ENCODE results near the gene F11.
"Not testable (repeated sequence)": the region's sequence is repeated elsewhere in the genome, so short reads cannot be mapped to it uniquely, and the experiment has no call there.

F11 gene

DNA sequence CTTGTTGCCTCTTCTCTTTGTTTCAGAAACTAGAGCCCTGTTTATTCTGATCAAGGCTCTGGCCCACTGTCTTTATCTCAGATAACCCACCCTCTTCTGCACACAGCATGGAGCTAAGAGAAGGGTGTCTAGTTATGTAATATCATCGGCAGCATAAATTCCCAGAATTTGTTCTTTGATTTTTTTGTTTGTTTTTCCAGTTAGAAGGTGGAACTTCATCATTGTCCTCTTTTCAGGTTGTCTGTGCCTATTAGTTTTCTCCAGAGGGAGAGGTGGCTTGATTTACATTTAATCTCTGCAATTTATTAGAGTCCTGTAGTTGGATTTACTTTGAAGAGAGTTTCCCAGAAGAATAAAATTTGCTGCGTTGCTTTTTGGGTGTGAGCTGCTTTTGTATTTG, 15.2 kb upstream of the F11 start:
- no peak for DNase-seq

DNA sequence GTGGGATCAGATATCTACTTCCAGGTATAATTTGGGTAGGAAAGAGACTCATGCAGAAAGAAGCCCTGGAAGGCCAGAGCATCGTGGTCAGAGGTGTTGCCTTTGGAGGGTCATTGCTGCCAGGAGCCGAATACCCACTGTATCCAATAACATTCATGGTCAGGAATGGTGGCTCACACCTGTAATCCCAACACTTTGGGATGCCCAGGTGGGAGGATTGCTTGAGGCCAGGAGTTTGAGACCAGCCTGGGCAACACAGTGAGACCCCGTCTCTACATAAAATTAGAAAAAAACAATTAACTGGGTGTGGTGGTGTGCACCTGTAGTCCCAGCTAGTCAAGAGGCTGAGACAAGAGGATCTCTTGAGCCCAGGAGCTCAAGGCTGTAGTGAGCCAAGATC, 10.9 kb upstream of the F11 start:
- DNase-seq: no peak

DNA sequence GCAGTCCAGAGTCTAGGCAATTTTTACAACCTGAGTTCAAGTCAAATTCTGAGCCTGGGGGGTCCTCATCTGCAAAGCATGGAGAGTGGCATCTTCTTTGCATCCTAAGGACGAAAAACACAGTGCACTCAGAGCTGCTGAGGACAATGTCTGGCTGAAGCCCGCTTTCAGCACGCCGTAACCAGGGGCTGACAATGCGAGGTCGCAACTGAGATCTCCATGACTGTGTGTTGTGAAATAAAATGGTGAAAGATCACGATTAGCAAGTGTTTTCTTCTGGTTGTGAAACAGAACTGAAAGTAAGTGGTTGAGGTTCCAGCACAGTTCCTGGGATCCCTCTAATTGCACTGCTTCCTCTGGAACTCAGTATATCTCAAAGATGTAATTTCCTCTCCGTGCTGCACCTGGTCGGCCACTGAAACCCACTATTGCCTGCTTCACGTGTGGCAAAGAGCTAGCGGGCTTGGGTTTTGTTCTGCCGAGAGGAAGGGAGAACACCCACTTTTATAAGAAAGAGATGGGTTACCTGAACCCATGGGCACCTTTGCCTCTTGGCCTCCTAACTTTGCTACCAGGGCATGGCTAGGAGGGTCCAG, 7.7 kb upstream of the F11 start:
- no peak for DNase-seq

DNA sequence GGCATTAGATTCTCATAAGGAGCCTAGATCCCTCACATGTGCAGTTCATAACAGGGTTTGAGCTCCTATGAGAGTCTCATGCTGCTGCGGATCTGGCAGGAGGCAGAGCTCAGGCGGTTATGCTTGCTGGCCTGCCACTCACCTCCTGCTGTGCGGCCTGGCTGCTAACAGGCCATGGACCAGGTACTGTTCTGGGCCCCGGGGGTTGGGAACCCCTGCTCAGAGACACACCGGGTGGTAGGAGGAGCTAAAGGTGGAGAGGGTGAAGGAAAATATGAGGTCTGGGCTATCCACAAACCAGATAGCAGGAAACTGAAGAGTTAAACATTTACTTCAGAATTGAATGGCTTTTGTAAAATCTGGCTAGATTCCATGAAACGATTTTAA, 5.9 kb upstream of the F11 start:
- no peak for DNase-seq

DNA sequence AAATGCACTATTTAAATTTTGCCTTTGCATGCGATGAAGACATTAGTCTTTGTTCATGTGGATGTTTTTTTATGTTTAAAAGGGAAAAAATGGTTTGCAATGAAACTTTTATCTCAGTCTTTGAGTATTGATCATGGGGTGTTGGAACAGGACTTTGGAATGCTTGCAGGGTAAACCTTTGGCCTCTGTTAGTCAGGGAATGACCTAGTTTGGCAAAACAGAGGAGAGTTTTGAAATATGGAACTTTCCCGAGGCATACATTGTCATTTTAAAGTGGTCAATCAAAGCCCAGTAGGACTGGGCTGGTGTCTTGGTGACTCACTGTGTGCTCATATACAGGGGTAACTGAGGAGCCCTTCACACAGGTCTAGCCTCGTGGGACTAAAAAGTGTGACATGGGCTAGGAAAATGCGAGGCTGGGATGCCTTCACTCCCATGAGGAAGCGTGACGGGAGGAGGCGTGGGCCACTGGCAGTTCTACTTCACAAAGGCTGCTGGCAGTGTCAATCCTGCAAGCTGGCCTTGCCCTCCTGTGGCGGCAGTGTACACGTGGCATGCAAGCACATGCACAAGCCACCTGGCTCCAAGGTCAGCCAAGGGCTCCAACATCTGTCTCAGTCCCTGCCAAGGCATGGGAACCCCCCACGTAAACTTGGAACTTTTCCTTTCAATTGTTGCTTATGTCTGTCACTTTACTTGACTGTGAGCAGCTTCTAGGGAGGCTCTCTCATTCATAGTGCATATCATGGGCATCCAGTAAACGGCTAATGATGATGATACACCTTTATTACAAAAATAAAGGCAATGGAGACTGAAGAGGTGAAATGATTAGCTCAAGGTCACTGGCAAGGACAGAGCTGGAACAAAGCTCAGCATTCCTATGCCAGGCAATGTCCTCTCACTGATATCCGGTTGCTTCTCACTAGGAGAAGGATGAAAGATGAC, 5.2 kb upstream of the F11 start:
- DNase-seq: no peak

DNA sequence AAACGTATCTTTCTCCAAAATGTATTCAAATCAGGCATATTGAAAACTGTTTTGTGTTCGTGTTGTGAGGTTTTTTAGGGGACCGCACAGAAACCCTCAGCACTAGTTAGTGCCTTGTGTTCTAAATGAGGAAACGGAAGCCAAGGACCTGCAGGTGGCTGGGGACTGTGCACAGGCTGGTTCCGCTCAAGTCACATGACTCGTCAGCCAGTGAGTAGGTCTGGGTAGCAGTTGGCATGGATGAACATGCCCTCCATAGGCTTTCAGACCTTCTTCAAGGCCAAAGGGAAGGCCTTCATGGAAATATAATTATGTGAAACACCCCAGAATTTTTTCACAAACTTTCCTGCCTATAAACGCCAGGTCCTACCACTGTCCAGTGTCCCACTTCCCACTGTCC, 1.3 kb upstream of the F11 start:
- no peak for DNase-seq

DNA sequence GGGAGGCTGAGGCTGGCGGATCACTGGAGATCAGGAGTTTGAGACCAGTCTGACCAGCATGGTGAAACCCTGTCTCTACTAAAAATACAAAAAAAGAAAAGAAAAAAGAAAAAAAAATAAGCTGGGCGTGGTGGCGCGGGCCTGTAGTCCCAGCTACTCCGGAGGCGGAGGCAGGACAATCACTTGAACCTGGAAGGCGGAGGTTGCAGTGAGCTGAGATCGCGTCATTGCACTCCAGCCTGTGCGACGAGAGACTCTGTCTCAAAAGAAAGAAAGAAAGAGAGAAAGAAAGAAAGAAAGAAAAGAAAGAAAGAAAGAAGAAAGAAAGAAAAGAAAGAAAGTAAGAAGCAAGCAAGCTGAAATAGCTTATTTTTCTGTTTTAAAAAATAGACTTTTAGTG, 739 bp upstream of the F11 start:
- DNase-seq: not testable (repeated sequence)

DNA sequence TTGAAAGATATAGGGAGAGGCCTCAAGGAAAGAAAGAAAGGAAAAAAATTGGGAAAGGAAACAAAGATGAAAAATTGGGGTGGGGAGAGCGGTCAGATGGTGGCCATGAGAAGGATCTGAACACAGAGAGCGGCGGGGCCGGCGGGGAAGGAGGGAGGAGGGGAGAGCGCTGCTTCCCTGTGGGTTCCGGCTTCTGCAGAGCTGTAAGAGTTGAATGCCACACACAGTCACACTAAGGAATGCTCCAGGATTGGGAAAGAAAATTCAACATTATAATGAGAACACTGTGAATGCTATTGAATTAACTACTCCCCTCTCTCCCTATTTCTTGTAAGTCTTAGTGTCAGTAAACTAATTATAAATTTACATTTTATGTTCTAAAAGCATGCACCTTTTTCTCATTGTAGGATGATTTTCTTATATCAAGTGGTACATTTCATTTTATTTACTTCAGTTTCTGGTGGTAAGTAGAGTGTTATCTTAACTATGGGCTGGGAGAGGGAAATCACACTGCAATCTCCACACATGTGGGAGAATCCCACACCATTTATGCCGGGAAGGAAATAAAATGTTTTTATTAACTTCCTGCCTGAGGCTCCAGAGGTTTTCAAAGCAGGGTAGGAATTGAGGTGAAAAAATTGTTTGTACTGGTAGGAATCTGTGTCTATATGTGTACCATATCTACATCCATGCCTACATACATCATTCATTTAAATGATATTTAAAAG, 904 bp downstream of the F11 start:
- DNase-seq: no peak

DNA sequence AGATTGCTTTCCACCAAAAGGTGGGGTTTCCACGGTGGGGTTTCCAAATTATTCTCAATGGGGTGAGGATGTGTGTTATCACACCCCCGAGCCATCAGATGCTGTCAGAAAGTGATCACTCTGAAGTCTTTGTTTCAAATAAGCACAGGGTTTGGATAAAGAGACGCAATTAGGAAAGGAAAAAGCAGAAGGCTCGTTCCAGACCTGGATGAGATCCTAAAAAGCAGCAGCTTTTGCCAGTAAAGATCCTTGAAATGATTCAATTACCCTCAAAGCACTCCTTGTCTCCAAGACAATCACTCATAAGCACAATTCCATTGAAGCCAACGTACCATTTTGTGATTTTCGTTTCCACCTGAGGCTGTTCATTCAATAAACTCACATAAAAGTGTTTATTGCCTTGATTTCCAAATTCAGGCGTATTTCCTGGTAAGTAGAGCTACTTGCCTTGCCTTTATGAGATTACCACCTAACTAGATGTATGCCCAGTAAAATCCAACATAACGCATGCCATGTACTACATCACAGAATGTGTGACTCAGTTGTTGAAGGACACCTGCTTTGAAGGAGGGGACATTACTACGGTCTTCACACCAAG, 5.2 kb downstream of the F11 start:
- DNase-seq: no peak

DNA sequence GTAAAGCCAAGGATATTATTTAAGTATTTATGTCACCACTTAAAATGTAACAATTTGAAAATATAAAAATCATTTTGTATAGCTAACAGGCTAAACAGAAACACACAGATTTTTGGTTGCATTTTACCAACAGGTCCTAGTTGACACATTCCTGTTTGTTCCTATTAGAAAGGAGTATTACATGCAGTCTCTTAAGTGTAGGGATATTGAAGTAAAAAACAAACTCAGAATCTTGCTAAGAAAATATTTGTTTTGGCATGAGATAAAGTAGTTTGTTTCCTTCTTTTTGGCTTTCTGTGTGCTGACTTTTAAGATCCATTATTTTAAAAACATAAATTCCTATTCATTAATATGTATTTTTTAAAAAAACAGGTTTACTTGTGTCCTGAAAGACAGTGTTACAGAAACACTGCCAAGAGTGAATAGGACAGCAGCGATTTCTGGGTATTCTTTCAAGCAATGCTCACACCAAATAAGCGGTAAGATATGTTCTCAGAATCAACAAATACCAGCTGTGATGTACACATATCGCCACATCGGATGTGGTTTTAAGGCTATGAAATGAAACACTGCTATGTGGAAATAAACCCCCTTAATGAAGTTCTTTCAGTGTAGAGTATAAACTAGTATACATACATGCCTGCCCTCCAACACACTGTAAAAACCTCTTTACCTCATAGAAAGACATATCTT, 6.9 kb downstream of the F11 start:
- no peak for DNase-seq

DNA sequence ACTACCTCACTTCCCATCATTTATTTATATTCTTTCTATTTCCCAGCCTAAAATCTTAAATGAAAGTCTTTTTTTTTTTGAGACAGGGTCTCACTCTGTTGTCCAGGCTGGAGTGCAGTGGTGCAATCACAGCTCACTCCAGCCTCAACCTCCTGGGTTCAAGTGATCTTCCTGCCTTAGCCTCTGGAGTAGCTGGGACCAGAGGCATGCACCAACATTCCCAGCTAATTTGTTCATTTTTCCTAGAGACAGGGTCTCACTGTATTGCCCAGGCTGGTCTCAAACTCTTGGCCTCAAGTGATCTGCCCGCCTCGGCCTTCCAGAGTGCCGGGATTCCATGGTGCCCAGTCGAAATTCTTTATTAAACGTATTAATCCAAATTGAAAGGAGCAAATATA, 7.4 kb downstream of the F11 start:
- not testable (repeated sequence) for DNase-seq

DNA sequence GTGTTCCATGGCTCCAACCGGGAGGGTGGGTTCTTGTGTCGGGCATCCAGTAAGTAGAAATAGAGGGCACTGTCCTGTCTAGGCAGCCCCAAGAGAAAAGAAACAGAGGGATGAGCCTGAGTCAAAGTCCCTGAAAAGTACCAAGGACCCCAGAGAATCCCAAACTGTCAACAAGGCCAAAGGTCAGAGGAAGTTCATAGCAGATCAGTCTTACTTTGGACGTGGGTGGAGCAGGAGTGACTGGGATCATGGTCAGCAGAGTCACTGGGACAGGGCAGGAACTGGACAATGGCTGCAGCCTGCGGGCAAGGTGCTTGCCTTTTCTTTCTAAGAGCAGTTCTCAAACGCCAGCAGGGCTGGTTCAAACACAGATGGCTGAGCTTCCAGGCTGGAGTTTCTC, 17.3 kb downstream of the F11 start:
- no peak for DNase-seq

DNA sequence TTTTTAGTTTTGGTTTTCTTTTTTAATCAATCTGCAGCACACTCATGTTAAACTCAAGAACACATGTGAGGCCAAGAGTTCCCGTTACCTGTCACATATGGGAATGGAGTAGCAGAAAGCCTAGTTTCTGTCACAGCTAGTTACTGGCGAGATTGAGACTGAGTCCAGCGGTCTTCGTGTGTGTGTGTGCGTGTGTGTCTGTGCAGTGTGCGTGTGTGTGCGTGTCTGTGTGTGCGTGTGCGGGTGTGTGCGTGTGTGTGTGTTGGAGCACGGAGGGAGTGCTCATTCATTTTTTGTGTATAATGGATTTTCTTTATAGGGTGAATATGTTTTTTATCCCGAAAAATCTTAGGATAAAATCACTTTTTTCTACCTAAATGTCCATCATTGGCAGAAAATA, 19.2 kb downstream of the F11 start:
- no peak for DNase-seq

DNA sequence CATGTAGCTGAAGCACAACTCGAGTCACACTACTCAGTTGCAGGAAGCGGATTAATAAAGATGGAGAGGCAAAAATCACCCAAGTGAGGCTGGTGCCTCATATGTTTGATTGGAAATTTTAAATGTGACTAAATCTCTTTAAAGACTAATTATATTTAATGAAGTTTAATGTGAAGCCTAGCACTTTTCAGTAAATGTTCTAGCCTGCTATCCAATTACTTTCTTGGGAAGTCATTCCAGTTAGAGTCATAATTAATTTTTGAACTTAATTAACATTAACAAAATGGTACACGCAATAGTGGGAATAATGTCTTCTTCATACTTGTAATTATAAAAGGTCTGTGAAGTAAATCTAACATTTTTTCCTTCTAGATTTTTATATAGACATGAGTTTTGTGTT, 20.6 kb downstream of the F11 start:
- DNase-seq: no peak

DNA sequence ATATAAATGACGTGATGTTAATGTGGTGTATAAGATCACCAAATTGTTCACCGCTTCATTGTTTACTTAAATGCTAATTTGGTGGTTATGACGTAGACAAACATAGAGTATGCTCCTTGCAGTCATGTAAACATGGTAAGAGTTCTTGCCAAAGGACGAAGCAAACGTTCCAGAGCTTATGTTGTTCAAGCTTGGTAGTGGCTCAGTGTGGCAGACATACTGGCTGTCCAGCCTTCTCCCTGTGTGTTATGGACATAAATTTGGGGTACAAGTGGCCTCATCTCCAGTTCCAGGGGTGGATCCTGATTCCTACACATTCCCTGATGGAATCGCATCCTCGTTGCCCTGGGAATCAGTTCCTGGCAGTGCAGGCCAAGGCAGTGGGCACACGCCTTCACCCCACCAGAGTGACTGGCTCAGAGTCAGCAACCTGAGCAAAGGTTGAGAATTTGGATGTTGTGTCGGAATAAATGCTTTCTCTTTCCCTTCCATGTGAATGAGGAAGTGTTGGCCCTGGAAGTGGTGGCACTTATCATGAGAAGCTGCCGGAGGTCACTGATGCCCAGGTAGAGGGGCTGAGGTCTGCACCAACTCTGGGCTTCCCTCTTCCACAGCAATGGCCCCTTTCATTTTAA, 25.4 kb downstream of the F11 start:
- DNase-seq: no peak

DNA sequence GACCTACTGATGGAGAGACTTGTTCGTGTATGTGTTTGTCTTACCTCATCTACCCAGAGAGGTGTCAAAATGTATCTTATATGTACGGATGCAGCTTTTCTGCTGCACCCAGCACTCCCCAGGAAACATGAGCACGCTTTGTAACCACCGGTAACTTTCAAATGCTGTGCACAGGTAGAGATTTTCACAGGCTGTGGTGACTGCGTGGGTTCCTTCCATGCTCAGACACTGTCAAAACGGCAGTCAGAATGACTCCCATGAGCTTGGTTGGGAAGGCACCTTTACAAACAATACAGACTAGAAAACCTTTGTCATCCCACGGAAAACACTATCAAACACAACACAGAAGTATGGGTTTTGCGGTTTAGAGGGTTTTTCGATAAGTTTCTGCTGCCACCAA, 28.2 kb downstream of the F11 start:
- no peak for DNase-seq

DNA sequence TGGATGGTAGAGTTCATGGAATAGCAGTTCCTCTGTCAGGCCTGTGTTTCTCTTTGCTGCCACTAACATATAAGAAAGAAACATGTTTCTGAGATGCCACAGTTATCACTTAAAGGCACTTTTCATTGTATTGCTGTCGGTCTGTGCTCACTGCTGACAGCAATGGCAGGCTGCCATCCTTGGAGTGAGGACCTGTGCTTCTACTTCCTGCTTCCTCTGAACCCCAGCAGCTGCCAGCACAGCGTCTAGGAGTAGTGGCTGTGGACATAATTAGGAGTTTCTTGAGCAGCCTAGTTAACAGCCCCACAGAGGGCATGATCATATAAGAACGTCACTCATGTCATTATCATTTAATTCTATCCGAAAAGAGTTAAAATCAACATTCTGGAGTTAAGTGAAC, 30.5 kb downstream of the F11 start:
- DNase-seq: no peak

DNA sequence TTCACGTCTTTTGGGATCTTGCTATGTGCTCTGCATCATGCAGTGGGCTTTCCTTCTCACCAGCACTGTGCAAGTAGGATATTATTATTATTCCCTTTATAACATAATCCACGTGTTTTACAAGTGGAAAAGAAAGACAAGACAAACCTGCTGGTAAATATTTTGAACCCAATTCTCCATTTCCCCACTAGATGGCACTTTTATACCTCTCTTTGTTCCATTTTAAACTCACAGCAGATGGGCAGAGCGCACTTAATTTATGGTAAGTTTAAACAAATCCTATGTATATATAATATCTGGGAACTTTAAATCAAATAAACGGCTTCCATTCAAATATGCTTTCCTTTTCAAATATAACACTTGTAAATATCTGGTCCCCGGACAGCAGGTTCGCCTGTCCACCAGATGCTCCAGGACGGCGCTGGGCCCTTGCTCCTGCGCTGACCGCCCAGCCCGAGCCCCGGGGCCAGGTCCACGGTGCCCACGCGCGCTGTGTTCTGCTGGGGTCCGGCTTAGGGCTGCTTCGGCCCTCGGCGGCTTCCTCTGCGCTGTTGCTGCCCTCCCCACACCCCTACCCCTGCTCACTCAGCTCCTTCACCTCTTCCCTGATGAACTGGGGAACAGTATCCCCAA, 31.1 kb downstream of the F11 start:
- DNase-seq: peak; percentile 2 to 56

DNA sequence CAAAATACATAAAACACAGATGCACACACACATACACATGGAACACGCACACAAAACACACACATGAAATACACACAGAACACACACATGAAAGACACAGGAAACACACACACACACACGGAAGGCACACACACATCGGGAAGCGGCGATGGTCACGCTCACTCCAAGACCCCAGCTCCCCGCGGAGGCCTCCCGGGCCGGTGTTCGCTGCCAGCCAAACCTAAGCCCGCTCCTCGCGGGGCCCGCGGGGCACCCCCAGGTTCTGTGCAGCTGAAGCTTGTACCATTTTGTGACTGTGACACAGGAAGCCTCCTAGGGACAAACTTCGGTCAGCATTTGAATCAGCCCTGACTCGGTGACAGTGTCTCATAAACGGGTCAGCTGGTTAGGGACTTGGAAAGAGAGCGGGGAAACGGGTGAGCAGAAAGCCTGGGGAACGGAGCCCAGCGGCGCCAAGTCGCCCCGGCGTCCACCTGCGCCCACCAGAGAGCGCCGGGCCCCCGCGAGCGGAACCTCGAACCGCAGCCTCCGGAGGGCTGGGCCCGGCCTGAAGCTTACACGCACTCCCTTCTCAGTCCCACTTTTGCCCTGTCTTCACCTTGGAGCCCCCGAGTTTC, 32.1 kb downstream of the F11 start:
- DNase-seq: no peak

DNA sequence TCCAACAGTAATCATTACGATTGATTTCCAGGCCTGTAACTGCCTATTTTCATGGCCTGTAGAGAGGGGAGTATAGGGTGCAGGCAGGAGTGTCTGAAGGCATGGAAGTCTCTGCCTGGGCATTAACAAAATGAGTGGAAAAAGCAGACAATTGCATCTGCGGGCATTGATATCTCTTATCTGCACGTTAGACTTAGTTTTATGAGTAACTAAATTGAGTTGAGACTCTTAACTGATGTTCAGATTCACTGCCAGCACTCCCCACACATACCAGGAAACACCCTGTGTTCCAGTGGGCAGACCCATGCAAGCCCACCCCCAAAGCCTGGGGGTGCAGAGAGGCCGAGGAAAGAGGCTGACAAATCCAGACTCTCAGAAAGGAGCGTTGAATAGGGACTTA, 33.3 kb downstream of the F11 start:
- no peak for DNase-seq

DNA sequence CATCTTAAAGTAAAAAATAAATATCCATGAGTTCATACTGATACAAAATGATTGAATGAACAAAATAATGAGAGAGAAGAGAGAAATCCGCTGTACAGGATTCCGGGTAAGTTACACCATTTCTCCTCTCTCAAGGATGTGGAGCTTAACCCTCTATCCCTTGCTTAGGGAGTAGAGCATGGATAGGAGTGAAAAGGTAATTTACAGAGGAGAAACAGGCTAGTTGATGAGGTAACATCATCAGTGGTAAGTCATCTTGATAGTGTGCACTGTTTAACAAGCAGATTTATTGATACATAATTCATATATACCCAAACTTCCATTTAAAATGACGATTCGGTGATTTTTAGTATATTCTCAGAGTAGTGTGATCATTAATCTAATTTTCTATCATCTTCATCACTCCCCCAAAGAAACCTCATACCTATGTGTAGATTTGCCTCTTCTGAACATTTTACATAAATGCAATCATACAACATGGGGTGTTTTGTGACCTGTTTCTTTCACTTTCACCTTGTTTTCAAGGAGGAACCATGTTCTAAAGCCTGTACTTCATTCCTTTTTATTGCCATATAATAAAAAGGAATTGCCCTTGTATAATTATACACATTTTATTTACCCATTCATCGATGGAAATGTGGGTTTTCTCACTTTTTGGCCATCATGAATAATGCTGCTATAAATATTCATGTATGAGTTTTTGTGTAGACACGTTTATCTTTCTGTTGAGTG, 34.8 kb downstream of the F11 start:
- DNase-seq: no peak

All from inflammatory macrophage treated with lipopolysaccharide for 1 hour (primary cell).